ENCODE results near the gene THSD4.

THSD4 gene

DNA sequence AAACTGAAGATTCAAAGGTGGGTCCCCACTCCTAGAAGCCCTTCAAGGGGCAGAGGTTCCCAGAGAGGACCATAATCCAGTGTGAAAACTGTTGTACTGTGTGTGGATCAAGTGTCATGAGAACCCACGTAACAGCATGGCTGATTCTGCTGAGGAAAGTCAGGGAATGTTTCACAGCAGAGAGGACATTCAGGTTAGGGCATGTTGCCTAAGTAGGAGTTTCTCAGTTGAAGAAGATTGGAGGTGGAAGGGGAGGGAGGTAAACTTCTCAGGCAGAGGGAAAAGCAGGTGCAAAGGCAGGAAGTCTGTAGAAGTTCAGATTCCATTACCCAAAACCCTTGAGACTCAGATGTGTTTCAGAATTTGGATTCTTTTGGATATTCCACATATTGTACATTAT lies 448.9 kb downstream of the THSD4 start:
- Histone ChIP-seq H3K27me3 (ENCODE audit: control insufficient read depth in 1 of 2, insufficient read depth in 2 of 2, low read length in 2 of 2) (no peaks in the 10 kb centered on the region), H3K36me3 (ENCODE audit: control insufficient read depth in 1 of 2, insufficient read depth in 2 of 2, low read length in 2 of 2) (no peaks in the 10 kb centered on the region), H3K4me3 (ENCODE audit: low read depth in 1 of 2, low read length in 2 of 2) (no peak overlapping the region), H3K9ac (ENCODE audit: low read depth in 1 of 2, low read length in 2 of 2) (no peak overlapping the region), H3K27ac (ENCODE audit: low read depth, low read length) (no peak overlapping the region), H3K4me1 (ENCODE audit: control insufficient read depth in 1 of 2, insufficient read depth in 2 of 2, low read length in 2 of 2) (no peaks in the 10 kb centered on the region), H3K9me3 (ENCODE audit: control insufficient read depth in 1 of 2, low read length in 2 of 2) (no peaks in the 10 kb centered on the region)

DNA sequence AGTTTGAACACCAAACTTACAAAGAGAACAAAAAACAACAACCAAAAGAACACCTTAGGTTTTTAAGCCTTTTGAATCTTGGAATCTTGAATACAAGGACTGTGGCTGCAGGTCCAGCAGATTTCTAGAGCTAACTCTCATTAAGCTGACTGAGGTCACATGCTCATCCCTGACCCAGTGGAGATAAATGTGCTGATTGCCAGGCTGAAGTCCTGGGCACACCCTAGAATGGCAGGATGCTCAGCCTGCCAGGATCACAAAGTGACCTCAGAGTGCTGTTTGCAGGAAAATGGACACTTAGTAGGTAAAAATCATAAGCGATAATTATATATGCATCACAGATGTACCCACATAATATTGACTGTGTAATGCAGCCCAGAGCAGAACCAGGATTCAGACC lies 449.7 kb downstream of the THSD4 start:
- H3K4me3 ChIP-seq (ENCODE audit: low read depth in 1 of 2, low read length in 2 of 2), result no peak overlapping the region
- H3K27ac ChIP-seq (ENCODE audit: low read depth, low read length), result no peak overlapping the region
- no peaks in the 10 kb centered on the region for H3K4me1 ChIP-seq (ENCODE audit: control insufficient read depth in 1 of 2, insufficient read depth in 2 of 2, low read length in 2 of 2)
- H3K36me3 ChIP-seq (ENCODE audit: control insufficient read depth in 1 of 2, insufficient read depth in 2 of 2, low read length in 2 of 2), result no peaks in the 10 kb centered on the region
- no peak overlapping the region for H3K9ac ChIP-seq (ENCODE audit: low read depth in 1 of 2, low read length in 2 of 2)
- H3K27me3 ChIP-seq (ENCODE audit: control insufficient read depth in 1 of 2, insufficient read depth in 2 of 2, low read length in 2 of 2), result no peaks in the 10 kb centered on the region
- no peaks in the 10 kb centered on the region for H3K9me3 ChIP-seq (ENCODE audit: control insufficient read depth in 1 of 2, low read length in 2 of 2)

DNA sequence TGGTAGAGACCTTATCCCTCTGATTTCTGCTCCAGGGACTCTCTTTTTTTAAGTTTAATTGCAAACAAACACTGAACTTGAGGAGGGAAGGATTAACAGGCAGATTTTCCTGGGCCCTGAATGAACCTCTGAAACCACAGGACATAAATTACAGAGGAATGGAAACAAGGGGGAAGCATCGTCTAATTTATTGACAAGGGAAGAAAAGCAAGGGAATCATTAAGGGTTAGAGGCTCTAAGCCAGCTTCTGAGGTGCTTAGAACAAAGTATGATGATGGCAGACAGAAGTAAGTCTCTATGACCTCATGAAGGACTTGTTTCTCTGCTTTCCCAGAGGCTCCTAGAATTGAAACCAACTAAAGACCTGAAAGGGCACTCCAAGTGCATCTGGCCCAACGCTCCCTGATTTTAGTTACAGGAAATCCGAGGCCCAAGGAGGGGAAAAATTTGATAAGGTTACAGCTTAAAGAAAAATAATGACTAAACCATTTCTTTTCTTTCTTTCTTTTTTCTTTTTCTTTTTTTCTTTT lies 450.4 kb downstream of the THSD4 start:
- Histone ChIP-seq H3K4me1 (ENCODE audit: control insufficient read depth in 1 of 2, insufficient read depth in 2 of 2, low read length in 2 of 2) (no peaks in the 10 kb centered on the region), H3K27ac (ENCODE audit: low read depth, low read length) (no peak overlapping the region), H3K9me3 (ENCODE audit: control insufficient read depth in 1 of 2, low read length in 2 of 2) (no peaks in the 10 kb centered on the region), H3K36me3 (ENCODE audit: control insufficient read depth in 1 of 2, insufficient read depth in 2 of 2, low read length in 2 of 2) (no peaks in the 10 kb centered on the region), H3K27me3 (ENCODE audit: control insufficient read depth in 1 of 2, insufficient read depth in 2 of 2, low read length in 2 of 2) (no peaks in the 10 kb centered on the region), H3K4me3 (ENCODE audit: low read depth in 1 of 2, low read length in 2 of 2) (no peak overlapping the region), H3K9ac (ENCODE audit: low read depth in 1 of 2, low read length in 2 of 2) (no peak overlapping the region)

DNA sequence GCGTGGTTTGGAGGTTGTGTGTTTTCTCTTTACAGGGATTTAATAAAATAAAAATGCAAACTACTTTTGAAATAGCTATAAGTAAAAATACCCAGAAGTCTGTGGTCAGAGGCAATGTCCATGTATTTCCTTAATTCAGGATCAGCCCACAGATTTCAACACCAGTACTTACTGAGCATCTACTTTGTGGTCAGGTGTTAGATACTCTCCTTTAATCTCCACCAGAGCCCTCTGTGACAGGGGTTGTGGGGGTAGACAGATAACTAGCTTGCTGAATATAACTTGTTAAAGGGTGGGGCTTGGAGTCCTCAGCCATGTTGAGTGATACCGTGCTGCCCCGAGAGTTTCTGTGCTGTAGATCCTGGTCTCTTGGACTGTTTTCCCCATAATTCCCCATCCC lies 451.0 kb downstream of the THSD4 start:
- H3K36me3 ChIP-seq (ENCODE audit: control insufficient read depth in 1 of 2, insufficient read depth in 2 of 2, low read length in 2 of 2), result no peaks in the 10 kb centered on the region

DNA sequence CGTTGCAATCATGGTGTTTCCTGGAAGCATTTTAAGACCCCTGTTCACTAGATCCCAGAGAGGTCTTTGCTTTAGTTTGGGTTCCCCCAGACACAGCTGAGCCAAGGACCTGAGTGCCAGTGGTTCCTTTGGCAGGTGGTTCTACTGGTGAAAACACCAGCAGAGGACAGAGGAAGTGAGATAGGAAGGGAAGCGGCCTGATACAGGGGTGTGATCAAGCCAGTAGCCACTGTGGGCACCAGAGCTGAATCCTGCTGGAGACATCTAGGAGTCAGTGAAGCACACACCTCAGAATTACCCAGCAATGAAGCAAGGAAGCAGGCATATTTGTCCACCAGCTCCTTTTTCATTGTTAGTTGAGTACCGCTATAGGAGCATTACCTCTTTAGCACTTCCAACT lies 451.9 kb downstream of the THSD4 start:
- H3K27ac ChIP-seq (ENCODE audit: low read depth, low read length), result no peak overlapping the region
- H3K36me3 ChIP-seq (ENCODE audit: control insufficient read depth in 1 of 2, insufficient read depth in 2 of 2, low read length in 2 of 2), result no peaks in the 10 kb centered on the region
- no peaks in the 10 kb centered on the region for H3K9me3 ChIP-seq (ENCODE audit: control insufficient read depth in 1 of 2, low read length in 2 of 2)
- H3K9ac ChIP-seq (ENCODE audit: low read depth in 1 of 2, low read length in 2 of 2), result no peak overlapping the region
- peaks cover 0 to under 1% of the 10 kb centered on the region in 2 donors for H3K4me1 ChIP-seq (ENCODE audit: control insufficient read depth in 1 of 2, insufficient read depth in 2 of 2, low read length in 2 of 2)
- no peaks in the 10 kb centered on the region for H3K27me3 ChIP-seq (ENCODE audit: control insufficient read depth in 1 of 2, insufficient read depth in 2 of 2, low read length in 2 of 2)
- no peak overlapping the region for H3K4me3 ChIP-seq (ENCODE audit: low read depth in 1 of 2, low read length in 2 of 2)

More for the DNA sequence above, 451.0 kb downstream of the THSD4 start:
- no peaks in the 10 kb centered on the region for H3K4me1 ChIP-seq (ENCODE audit: control insufficient read depth in 1 of 2, insufficient read depth in 2 of 2, low read length in 2 of 2)
- no peak overlapping the region for H3K27ac ChIP-seq (ENCODE audit: low read depth, low read length)
- no peak overlapping the region for H3K9ac ChIP-seq (ENCODE audit: low read depth in 1 of 2, low read length in 2 of 2)
- H3K9me3 ChIP-seq (ENCODE audit: control insufficient read depth in 1 of 2, low read length in 2 of 2), result no peaks in the 10 kb centered on the region
- no peak overlapping the region for H3K4me3 ChIP-seq (ENCODE audit: low read depth in 1 of 2, low read length in 2 of 2)
- no peaks in the 10 kb centered on the region for H3K27me3 ChIP-seq (ENCODE audit: control insufficient read depth in 1 of 2, insufficient read depth in 2 of 2, low read length in 2 of 2)

DNA sequence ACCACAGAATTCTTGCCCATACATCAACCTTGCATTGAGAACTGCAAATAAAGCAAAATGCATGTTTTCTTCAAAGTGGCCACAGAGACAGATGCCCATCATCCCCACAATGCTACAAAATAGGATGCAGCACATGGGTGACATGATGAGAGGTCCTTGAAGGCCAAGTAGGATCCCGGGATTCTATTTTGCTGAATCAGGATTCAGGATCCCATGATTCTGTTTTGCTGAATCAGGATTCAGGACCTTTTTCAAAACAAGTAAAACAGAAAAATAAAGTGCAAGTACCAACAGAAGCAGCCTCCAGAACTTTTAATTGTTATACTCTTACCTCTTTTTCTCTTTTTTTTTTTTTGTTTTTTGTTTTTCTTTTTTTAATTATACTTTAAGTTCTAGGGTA lies 453.0 kb downstream of the THSD4 start:
- H3K9ac ChIP-seq (ENCODE audit: low read depth in 1 of 2, low read length in 2 of 2), result no peak overlapping the region
- no peaks in the 10 kb centered on the region for H3K36me3 ChIP-seq (ENCODE audit: control insufficient read depth in 1 of 2, insufficient read depth in 2 of 2, low read length in 2 of 2)
- H3K4me3 ChIP-seq (ENCODE audit: low read depth in 1 of 2, low read length in 2 of 2), result no peak overlapping the region
- no peaks in the 10 kb centered on the region for H3K9me3 ChIP-seq (ENCODE audit: control insufficient read depth in 1 of 2, low read length in 2 of 2)
- no peaks in the 10 kb centered on the region for H3K27me3 ChIP-seq (ENCODE audit: control insufficient read depth in 1 of 2, insufficient read depth in 2 of 2, low read length in 2 of 2)
- peaks cover 0 to 6% of the 10 kb centered on the region in 2 donors for H3K4me1 ChIP-seq (ENCODE audit: control insufficient read depth in 1 of 2, insufficient read depth in 2 of 2, low read length in 2 of 2)
- H3K27ac ChIP-seq (ENCODE audit: low read depth, low read length), result no peak overlapping the region

DNA sequence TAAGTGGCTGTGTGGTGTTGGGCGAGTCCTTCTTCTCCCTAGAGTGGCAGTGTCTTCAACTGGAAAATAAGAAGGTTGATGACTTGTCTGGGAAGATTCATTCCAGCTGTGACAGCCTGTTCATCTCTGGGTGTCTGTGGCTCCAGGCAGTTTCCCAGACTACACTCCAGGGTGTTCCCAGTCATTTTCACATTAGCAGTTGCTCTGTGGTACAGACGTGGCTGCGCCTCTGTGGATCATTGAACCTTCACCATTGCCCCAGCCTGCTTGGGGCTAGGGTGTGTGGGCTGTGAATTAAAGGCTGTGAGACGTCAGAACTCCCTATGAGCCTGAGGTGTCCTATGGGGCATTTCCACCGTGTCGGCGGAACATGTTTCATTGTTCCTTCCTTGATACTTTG lies 455.5 kb downstream of the THSD4 start:
- Histone ChIP-seq H3K4me3 (ENCODE audit: low read depth in 1 of 2, low read length in 2 of 2) (no peak overlapping the region), H3K4me1 (ENCODE audit: control insufficient read depth in 1 of 2, insufficient read depth in 2 of 2, low read length in 2 of 2) (peaks cover 0 to 6% of the 10 kb centered on the region in 2 donors), H3K27ac (ENCODE audit: low read depth, low read length) (no peak overlapping the region)

DNA sequence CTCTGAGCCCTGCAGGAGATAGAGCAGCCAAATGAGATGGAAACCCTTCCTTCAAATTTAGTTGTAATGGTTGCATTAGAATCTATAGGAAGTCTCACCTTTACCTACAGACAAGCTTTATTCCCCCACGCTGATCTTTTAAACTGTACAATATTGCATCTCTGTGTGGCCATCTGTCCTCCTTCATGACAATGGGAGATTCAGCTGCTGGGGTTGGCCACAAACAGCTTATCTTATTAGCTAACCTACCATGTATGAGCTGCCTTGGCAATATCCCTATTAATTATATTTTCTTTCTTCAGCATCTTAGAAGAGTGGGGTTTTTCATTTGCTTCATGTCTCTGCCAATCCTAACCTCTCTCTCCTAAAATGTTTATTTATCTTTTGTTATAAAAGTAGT lies 456.4 kb downstream of the THSD4 start:
- Histone ChIP-seq H3K9ac (ENCODE audit: low read depth in 1 of 2, low read length in 2 of 2) (no peak overlapping the region), H3K27ac (ENCODE audit: low read depth, low read length) (no peak overlapping the region), H3K4me1 (ENCODE audit: control insufficient read depth in 1 of 2, insufficient read depth in 2 of 2, low read length in 2 of 2) (peaks cover 0 to 6% of the 10 kb centered on the region in 2 donors), H3K9me3 (ENCODE audit: control insufficient read depth in 1 of 2, low read length in 2 of 2) (no peaks in the 10 kb centered on the region), H3K27me3 (ENCODE audit: control insufficient read depth in 1 of 2, insufficient read depth in 2 of 2, low read length in 2 of 2) (no peaks in the 10 kb centered on the region), H3K4me3 (ENCODE audit: low read depth in 1 of 2, low read length in 2 of 2) (no peak overlapping the region), H3K36me3 (ENCODE audit: control insufficient read depth in 1 of 2, insufficient read depth in 2 of 2, low read length in 2 of 2) (no peaks in the 10 kb centered on the region)

More for the DNA sequence above, 455.5 kb downstream of the THSD4 start:
- no peaks in the 10 kb centered on the region for H3K27me3 ChIP-seq (ENCODE audit: control insufficient read depth in 1 of 2, insufficient read depth in 2 of 2, low read length in 2 of 2)
- H3K36me3 ChIP-seq (ENCODE audit: control insufficient read depth in 1 of 2, insufficient read depth in 2 of 2, low read length in 2 of 2), result no peaks in the 10 kb centered on the region
- H3K9ac ChIP-seq (ENCODE audit: low read depth in 1 of 2, low read length in 2 of 2), result no peak overlapping the region
- no peaks in the 10 kb centered on the region for H3K9me3 ChIP-seq (ENCODE audit: control insufficient read depth in 1 of 2, low read length in 2 of 2)

DNA sequence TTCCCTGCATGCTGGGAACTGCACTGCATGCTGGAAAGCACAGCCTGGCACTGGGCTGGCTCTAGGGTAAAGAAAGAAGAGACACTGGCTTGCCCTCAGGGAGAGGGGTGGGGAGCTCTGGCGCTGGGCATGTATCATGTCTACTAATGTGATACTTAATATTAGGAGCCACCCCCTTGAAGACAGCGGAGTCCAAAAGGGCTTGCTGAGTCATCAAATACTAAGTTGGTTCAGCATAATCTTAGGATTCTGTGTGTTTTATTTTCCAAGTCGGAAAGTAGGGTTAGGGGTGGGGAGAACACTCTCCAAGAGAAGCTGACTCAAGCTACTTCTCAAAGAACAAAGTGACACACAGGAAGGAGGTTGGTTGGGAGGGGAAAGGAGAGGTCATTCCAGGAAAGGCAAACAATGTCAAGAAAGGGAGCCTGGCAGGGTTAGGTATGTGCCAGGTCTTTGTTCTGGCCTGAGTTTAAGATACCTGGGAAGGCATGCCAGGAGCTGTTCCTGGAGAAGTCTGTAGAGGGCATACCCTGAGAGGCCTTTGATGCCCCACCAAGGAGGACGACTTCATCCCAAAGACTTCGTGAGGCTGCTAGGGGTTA lies 457.3 kb downstream of the THSD4 start:
- Histone ChIP-seq H3K4me1 (ENCODE audit: control insufficient read depth in 1 of 2, insufficient read depth in 2 of 2, low read length in 2 of 2) (peaks cover 0 to 6% of the 10 kb centered on the region in 2 donors), H3K27ac (ENCODE audit: low read depth, low read length) (no peak overlapping the region), H3K4me3 (ENCODE audit: low read depth in 1 of 2, low read length in 2 of 2) (no peak overlapping the region), H3K36me3 (ENCODE audit: control insufficient read depth in 1 of 2, insufficient read depth in 2 of 2, low read length in 2 of 2) (no peaks in the 10 kb centered on the region), H3K27me3 (ENCODE audit: control insufficient read depth in 1 of 2, insufficient read depth in 2 of 2, low read length in 2 of 2) (no peaks in the 10 kb centered on the region), H3K9ac (ENCODE audit: low read depth in 1 of 2, low read length in 2 of 2) (no peak overlapping the region), H3K9me3 (ENCODE audit: control insufficient read depth in 1 of 2, low read length in 2 of 2) (no peaks in the 10 kb centered on the region)

DNA sequence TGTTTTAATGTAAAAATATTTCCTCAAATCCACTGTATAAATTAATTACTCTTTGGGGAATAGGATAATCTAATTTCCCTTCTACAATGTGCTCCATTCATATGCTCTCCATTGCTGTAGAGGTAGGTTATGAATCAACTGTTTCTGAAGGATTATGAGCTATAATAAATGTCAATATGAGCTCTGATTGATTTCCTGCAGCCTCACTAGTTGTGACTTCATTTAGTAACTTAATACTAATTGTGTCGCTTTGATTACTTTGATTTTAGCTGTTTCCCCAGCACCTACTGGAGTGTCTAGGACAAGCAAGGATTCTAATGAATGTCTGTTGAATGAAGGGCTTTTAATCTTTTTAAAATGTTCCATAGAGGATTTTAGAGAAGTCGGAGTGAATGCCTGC lies 458.3 kb downstream of the THSD4 start:
- Histone ChIP-seq H3K27me3 (ENCODE audit: control insufficient read depth in 1 of 2, insufficient read depth in 2 of 2, low read length in 2 of 2) (no peaks in the 10 kb centered on the region), H3K4me1 (ENCODE audit: control insufficient read depth in 1 of 2, insufficient read depth in 2 of 2, low read length in 2 of 2) (peaks cover 0 to 6% of the 10 kb centered on the region in 2 donors), H3K9ac (ENCODE audit: low read depth in 1 of 2, low read length in 2 of 2) (no peak overlapping the region), H3K9me3 (ENCODE audit: control insufficient read depth in 1 of 2, low read length in 2 of 2) (no peaks in the 10 kb centered on the region), H3K27ac (ENCODE audit: low read depth, low read length) (no peak overlapping the region), H3K36me3 (ENCODE audit: control insufficient read depth in 1 of 2, insufficient read depth in 2 of 2, low read length in 2 of 2) (no peaks in the 10 kb centered on the region), H3K4me3 (ENCODE audit: low read depth in 1 of 2, low read length in 2 of 2) (no peak overlapping the region)

Measured in duodenal mucosa (tissue), 2 donors.